Transverse colon (tissue), 3 donors: ENCODE measurements around the gene IMPDH1.

Experiments used
- EP300 ChIP-seq: sonication (generic); formaldehyde crosslinking; IDR thresholded peaks from one replicate; pipeline ENCODE4 v1.6.1; 2017; ENCODE audit warnings: antibody characterized with exemption, low read depth
- POLR2A ChIP-seq: fragments of 450-650 bp; IDR thresholded peaks from one replicate; pipeline ENCODE4 v1.6.1; 2016; ENCODE audit warnings: antibody characterized with exemption, mild to moderate bottlenecking, moderate library complexity
- TF ChIP-seq, protein P1 (sequence below), 5 experiments: fragments of 200-600 bp in 3 of 5; fragments of 450-650 bp in 2 of 5; sonication (generic) in 3 of 5; IDR thresholded peaks; 1 replicate in 2 of 5; 2 replicates in 3 of 5; pipeline ENCODE4 v1.5.1; 2016 to 2017; ENCODE audit warnings: antibody characterized with exemption in 5 of 5, inconsistent platforms in 3 of 5, mild to moderate bottlenecking in 2 of 5, moderate library complexity in 1 of 5

DNA sequence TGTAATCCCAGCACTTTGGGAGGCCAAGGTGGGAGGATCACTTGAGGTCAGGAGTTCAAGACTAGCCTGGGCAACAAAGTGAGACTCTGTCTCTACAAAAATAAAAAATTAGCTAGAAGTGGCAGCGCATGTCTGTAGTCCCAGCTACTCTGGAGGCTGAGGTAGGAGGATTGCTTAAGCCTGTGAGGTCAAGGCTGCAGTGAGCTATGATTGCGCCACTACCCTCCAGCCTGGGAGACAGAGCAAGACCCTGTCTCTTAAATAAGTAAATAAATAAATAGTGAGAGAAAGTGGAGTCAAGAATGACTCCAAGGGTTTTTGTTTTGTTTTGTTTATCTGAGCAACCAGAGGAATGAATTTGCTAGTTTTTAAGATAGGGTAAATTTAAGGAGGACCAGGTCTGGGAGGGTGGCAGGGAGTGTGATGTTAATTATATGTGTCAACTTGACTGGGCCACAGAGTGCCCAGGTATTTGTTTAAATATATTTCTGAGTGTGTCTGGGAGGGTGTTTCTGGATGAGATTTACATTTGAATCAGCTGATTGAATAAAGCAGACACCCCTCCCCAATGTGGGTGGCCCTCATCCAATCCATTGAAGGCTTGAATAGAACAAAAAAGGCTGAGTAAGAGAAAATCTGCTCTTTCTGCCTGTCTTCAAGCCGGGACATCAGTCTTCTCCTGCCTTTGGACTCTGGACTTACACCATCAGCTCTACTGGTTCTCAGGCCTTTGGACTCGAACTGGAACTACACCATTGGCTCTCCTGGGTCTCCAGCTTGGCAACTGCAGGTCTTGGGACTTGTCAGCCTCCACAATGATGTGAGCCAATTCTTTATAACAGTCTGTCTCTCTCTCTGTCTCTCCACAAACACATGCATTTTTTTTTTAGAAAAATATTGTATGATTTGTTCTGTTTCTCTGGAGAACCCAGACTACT is 23.5 kb downstream of the IMPDH1 start:
- TF ChIP-seq, protein P1, sequence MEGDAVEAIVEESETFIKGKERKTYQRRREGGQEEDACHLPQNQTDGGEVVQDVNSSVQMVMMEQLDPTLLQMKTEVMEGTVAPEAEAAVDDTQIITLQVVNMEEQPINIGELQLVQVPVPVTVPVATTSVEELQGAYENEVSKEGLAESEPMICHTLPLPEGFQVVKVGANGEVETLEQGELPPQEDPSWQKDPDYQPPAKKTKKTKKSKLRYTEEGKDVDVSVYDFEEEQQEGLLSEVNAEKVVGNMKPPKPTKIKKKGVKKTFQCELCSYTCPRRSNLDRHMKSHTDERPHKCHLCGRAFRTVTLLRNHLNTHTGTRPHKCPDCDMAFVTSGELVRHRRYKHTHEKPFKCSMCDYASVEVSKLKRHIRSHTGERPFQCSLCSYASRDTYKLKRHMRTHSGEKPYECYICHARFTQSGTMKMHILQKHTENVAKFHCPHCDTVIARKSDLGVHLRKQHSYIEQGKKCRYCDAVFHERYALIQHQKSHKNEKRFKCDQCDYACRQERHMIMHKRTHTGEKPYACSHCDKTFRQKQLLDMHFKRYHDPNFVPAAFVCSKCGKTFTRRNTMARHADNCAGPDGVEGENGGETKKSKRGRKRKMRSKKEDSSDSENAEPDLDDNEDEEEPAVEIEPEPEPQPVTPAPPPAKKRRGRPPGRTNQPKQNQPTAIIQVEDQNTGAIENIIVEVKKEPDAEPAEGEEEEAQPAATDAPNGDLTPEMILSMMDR (IDR thresholded peaks at IDR 0.05), result no peak
- TF ChIP-seq POLR2A, result no peak
- TF ChIP-seq EP300, result no peak
